Fibroblast of the aortic adventitia (primary cell): ENCODE measurements around the gene PRR5. TPM values are rescaled to one million over a fixed set of nuclear protein-coding genes. Genes with fewer than 3 reads are reported as not detected.
"Not testable (repeated sequence)": the region's sequence is repeated elsewhere in the genome, so short reads cannot be mapped to it uniquely, and the experiment has no call there.

Experiments
- DNase-seq: peaks from one replicate; pipeline ENCODE4 v3.0.0-alpha.2; 2010; ENCODE audit warnings: low read depth
- H3K4me3 ChIP-seq: 2 replicates; pipeline ENCODE4 v1.5.1; 2011; ENCODE audit warnings: low read depth, mild to moderate bottlenecking, control low read depth, low read length, moderate library complexity
- CTCF ChIP-seq: IDR thresholded peaks from 2 replicates; pipeline ENCODE4 v1.5.1; 2011; ENCODE audit warnings: mild to moderate bottlenecking, low read length, control low read depth, inconsistent platforms; ENCODE audit not compliant: insufficient read depth
- total RNA-seq: library from RNA; depleted of rRNA; stranded (reverse); fragments of >200 nt; gene quantifications from 2 replicates; pipeline ENCODE4 v1.2.3, GENCODE V29; 2012; ENCODE audit warnings: low replicate concordance

The PRR5 gene
- total RNA-seq, 1 donor: 1.8 TPM

DNA sequence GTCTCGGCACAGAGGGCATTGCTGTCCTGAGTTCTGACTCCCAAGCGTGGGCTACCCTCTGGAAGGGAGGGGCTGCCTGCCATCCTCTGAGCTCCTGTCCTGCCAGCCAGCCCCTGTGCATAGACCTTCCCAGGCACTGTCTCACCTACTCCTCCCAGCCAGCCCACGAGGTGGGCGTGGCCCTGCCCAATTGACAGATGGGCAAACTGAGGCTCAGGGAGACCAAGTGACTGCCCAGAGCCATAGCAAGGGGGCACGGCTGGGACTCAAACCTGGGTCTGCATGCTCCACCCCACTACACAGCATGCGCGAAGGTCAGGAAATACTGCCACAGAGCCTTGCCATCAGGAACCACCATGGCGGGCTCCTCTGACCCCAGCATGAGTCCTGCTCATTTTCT lies 29.4 kb upstream of the PRR5 start:
- H3K4me3 ChIP-seq: no peak overlapping the region
- no peak for DNase-seq
- TF ChIP-seq CTCF: no peak

DNA sequence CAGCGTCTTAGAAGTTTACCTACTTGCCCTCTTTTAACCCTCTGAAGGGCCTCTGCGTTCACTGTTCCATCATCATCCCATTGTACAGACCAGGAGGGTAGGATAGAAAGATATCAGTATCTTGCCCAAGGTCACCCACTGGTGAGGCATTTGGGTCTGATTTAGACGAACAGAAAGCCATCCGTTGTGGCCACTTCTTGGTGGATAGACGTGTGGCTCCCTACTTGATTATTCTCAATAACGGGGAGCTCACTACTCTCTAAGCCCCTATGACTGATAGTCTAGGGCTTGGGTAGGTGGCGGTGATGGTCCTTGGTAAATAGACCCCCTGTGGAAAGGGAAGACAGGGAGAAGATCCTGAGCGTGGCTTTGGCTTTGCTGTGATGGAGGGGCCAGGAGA lies 28.6 kb upstream of the PRR5 start:
- no peak overlapping the region for H3K4me3 ChIP-seq
- DNase-seq: no peak
- no peak for TF ChIP-seq CTCF

GRCh38 chr22:44676066-44676440 lies 26.0 kb upstream of the PRR5 start:
- DNase-seq, H3K4me3 ChIP-seq: not testable (repeated sequence)

DNA sequence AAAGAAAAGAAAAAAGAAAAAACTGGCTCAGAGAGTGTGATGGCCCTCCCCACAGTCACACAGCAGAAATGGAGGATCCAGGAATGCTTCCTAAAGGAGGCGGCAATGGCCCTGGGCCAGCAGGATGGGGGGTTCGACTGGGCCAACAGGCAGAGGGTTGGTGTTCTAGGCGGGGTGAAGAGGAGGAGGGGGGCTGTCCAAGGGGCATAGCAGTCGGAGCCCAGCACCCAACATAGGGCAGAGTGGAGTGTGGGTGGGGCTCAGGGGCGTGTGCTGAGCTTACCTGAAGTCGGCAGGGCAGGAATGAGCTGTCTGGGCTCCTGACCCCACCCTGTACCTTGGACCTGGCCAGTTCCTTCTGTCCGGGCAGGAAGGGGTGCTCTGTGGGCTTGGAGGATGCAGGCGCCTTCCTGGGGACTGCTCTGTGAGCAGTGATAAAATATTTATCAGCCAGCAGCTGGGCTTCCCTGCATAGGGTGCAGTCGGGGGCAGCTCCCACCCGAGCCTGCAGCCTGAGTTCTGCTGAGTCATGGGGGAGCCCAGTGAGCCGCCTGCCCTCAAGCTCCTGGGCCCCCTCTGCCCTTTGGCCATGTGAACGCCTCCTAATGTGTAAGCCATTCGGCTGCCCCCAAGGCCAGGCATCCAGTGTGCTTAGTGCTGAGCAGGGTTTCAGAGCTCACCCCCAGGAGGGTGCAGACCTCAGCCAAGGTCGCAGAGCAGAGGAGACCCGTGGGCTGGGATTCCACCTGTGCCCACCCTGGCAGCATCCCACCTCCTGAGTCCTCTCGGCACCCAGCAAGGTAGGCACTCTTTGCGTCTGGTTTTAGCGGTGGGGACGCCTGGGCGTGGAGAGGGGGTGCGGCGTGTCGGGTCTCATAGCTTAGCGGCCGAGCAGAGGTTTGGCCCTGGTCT lies 25.3 kb upstream of the PRR5 start:
- no peak for TF ChIP-seq CTCF
- H3K4me3 ChIP-seq: no peak overlapping the region
- no peak for DNase-seq

DNA sequence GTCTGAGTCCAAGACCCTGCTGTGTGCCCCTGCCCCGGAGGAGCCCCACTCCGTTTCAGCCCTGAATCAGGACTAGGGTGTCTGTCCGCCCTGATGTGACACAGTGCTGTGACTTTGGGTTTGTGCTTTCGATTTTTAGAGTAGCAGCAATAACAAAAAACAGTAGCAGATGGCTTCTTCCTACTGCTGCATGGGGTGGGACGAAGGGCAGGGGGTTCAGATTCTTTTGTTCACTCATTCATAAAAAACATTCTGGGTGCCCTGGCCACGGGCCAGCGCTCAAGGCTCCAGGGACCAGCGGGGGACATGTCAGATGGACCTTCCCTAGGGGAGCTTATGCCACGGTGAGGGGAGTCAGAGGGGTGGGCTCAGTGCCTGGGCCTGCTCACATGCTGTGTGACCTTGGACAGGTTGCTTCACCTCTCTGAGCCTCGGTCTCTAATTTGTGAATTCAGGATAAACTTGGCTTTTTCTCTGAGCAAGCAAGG lies 24.6 kb upstream of the PRR5 start:
- H3K4me3 ChIP-seq: no peak overlapping the region
- DNase-seq: no peak
- TF ChIP-seq CTCF: no peak

GRCh38 chr22:44677871-44678555 lies 24.0 kb upstream of the PRR5 start:
- TF ChIP-seq CTCF: no peak
- DNase-seq: no peak

DNA sequence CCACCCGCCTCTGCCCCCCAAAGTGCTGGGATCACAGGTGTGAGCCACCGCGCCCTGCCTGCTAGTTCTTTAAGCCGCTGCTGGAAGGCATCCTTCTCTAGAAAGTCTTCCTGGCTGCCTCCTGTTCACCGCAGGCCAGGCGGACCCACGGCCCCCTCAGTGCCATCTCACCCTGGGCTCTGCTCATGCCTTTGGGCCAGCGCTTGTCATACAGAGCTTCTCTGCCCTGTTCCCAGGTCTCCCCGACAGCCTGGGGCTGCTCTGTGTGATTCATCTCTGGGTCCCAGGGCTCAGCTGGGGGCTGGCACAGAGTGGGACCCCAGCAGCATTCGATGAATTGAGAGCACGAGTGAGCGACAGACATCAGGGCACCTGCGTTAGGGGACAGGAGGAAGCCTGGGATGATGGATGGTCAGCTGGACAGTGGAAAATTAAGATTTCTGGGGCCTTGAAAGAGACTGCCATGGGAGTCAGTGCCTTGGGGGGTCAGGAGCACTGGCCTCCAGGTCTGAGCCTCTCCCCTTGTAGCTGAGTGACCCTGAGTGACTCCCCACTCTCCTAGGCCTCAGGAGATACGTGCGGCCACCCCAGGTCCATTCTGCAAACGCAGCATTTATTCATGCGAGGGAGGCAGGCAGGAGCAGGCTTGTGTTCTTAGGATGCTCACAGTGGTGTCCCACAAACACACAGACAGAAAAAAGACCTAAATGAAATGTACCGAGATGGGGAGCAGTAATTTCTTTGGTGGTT lies 23.3 kb upstream of the PRR5 start:
- no peak for TF ChIP-seq CTCF
- no peak for DNase-seq
- H3K4me3 ChIP-seq: no peak overlapping the region

More at GRCh38 chr22:44677871-44678555, 24.0 kb upstream of the PRR5 start:
- no peak overlapping the region for H3K4me3 ChIP-seq

GRCh38 chr22:44679306-44679647 lies 22.7 kb upstream of the PRR5 start:
- H3K4me3 ChIP-seq, DNase-seq: not testable (repeated sequence)
